Mesenchymal stem cell (in vitro differentiated cells and primary cell): ENCODE results near the gene TRPV3.

Source experiments
- DNase-seq: peaks from one replicate; pipeline ENCODE4 v3.0.0-alpha.2; 2013
- H2AFZ ChIP-seq: one replicate; pipeline ENCODE4 v1.6.1; 2013; ENCODE audit warnings: low read depth, mild to moderate bottlenecking, control low read depth, inconsistent platforms, low read length, moderate library complexity
- H2AK5ac ChIP-seq: 2 replicates; pipeline ENCODE4 v1.6.1; 2013; ENCODE audit warnings: low read length, moderate library complexity, mild to moderate bottlenecking, inconsistent platforms; ENCODE audit not compliant: severe bottlenecking
- H2BK120ac ChIP-seq: one replicate; pipeline ENCODE4 v1.6.1; 2013; ENCODE audit warnings: low read depth, mild to moderate bottlenecking, inconsistent platforms, low read length, moderate library complexity
- H2BK12ac ChIP-seq, 2 experiments: one replicate each; pipeline ENCODE4 v1.6.1; 2013; ENCODE audit warnings: inconsistent platforms in 2 of 2, low read length in 2 of 2, mild to moderate bottlenecking in 2 of 2, moderate library complexity in 2 of 2, control low read depth in 1 of 2
- H2BK15ac ChIP-seq: one replicate; pipeline ENCODE4 v1.6.1; 2013; ENCODE audit warnings: mild to moderate bottlenecking, low read depth, inconsistent platforms; ENCODE audit not compliant: poor library complexity, severe bottlenecking
- H2BK5ac ChIP-seq: 2 replicates; pipeline ENCODE4 v1.6.1; 2013; ENCODE audit warnings: low read depth, mild to moderate bottlenecking, low read length, control low read depth, inconsistent platforms; ENCODE audit not compliant: poor library complexity, severe bottlenecking
- H3K14ac ChIP-seq, 2 experiments: one replicate each; pipeline ENCODE4 v1.6.1; 2013; ENCODE audit warnings: inconsistent platforms in 2 of 2, low read length in 2 of 2, control low read depth in 1 of 2, mild to moderate bottlenecking in 1 of 2, moderate library complexity in 1 of 2
- H3K18ac ChIP-seq, 2 experiments: one replicate each; pipeline ENCODE4 v1.6.1; 2013; ENCODE audit warnings: inconsistent platforms in 2 of 2, low read length in 2 of 2, control low read depth in 1 of 2, low read depth in 1 of 2, mild to moderate bottlenecking in 1 of 2
- H3K23ac ChIP-seq, 2 experiments: one replicate each; pipeline ENCODE4 v1.6.1; 2013; ENCODE audit warnings: inconsistent platforms in 2 of 2, low read length in 2 of 2, mild to moderate bottlenecking in 2 of 2, moderate library complexity in 2 of 2, control low read depth in 1 of 2
- H3K27ac ChIP-seq: 2 replicates; pipeline ENCODE4 v1.5.1; 2013; ENCODE audit warnings: mild to moderate bottlenecking, moderate library complexity, low read length, control low read depth, inconsistent platforms; ENCODE audit not compliant: poor library complexity, severe bottlenecking
- H3K27me3 ChIP-seq, 2 experiments: 2 replicates each; pipeline versions ENCODE4 v1.6.1 to v1.7.0; 2013; ENCODE audit warnings: low read length in 2 of 2, mild to moderate bottlenecking in 2 of 2, moderate library complexity in 2 of 2, control low read depth in 1 of 2, inconsistent platforms in 1 of 2; ENCODE audit not compliant: control insufficient read depth in 1 of 2, insufficient read depth in 1 of 2
- H3K36me3 ChIP-seq, 2 experiments: 2 replicates each; pipeline versions ENCODE4 v1.6.1 to v1.7.0; 2013; ENCODE audit warnings: low read length in 2 of 2, control low read depth in 1 of 2, inconsistent platforms in 1 of 2, low read depth in 1 of 2, mild to moderate bottlenecking in 1 of 2; ENCODE audit not compliant: insufficient read depth in 2 of 2, control insufficient read depth in 1 of 2
- H3K4ac ChIP-seq, 2 experiments: one replicate each; pipeline ENCODE4 v1.6.1; 2013; ENCODE audit warnings: inconsistent platforms in 2 of 2, low read length in 2 of 2, mild to moderate bottlenecking in 2 of 2, moderate library complexity in 2 of 2, control low read depth in 1 of 2, low read depth in 1 of 2
- H3K4me1 ChIP-seq: 2 replicates; pipeline ENCODE4 v1.6.1; 2013; ENCODE audit warnings: low read depth, low read length, control low read depth; ENCODE audit not compliant: control insufficient read depth, insufficient read depth
- H3K4me2 ChIP-seq: 2 replicates; pipeline ENCODE4 v1.6.1; 2013; ENCODE audit warnings: low read length, mild to moderate bottlenecking, inconsistent platforms; ENCODE audit not compliant: poor library complexity, severe bottlenecking
- H3K4me3 ChIP-seq, 2 experiments: 2 replicates each; pipeline versions ENCODE4 v1.5.1 to v1.7.0; 2013; ENCODE audit warnings: low read length in 2 of 2, mild to moderate bottlenecking in 2 of 2, control low read depth in 1 of 2, low read depth in 1 of 2; ENCODE audit not compliant: insufficient read depth in 1 of 2
- H3K79me1 ChIP-seq: replicated peaks from 2 replicates; pipeline ENCODE4 v1.6.1; 2013; ENCODE audit warnings: mild to moderate bottlenecking, control low read depth, low read length, inconsistent platforms; ENCODE audit not compliant: poor library complexity, severe bottlenecking
- H3K9ac ChIP-seq: 2 replicates; pipeline ENCODE4 v1.7.0; 2013; ENCODE audit warnings: mild to moderate bottlenecking, low read length, moderate library complexity
- H3K9me3 ChIP-seq: 2 replicates; pipeline ENCODE4 v1.7.0; 2013; ENCODE audit warnings: mild to moderate bottlenecking, low read length; ENCODE audit not compliant: control insufficient read depth
- H4K8ac ChIP-seq: one replicate; pipeline ENCODE4 v1.6.1; 2013; ENCODE audit warnings: inconsistent platforms, mild to moderate bottlenecking, low read length, moderate library complexity
- H4K91ac ChIP-seq: one replicate; pipeline ENCODE4 v1.6.1; 2013; ENCODE audit warnings: mild to moderate bottlenecking, low read length, inconsistent platforms
- WGBS: methylation state at CpG from one replicate; pipeline ENCODE4 v1.1.7; 2013; ENCODE audit warnings: mixed read lengths; 5-methylcytosine and 5-hydroxymethylcytosine counted together

TRPV3 gene

DNA sequence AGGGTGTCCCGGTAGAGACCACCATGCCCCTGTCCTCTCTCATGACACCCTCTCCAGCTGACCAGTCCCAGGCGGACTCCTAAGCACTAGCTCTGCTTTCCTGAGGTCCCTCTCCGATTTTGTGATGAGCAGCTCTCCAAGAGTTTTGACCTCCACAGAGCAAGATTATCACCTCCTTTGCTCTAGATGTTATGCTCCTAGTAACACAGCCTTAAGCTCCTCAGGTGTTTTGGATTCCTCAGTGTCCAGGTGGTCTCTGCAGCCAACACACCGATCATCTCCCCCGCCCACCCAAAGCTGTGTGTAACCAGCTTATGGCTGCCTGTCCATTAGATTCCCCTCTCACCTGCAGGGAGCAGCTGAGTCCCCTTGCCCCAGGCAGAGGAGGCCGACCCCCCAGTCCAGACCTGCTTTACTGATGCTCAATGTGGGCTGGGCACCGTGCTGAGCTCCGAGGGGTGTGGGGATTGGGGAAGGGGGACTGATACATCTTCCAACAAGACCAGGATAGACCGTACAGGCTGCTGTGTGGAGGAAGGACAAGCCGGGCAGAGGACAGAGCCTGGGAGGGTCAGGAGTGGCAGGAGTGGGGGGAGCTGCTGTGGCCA lies 2.3 kb downstream of the TRPV3 start:
- 89% methylated on average over 10 of the region's 10 CpGs for WGBS
- no peaks in the 10 kb centered on the region for H3K79me1 ChIP-seq

DNA sequence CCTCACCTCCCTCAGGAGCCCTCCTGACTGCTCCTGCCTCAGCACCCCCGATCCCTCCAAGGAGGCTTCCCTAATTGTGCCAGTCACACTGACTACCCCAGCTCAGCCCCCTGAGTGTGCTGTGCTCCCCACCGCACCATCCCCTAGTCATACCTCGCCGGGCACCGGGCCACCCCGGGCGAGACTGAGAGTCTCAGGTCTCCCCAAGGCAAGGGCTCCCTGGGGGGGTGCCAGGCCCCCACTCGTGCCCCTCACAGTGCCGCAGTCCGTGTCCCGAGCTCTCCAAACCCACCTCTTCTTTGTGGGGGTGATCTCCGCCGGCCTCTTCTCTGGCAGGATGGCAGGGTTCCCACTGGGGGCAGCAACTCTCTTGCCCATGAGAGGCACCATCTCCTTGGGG lies 3.2 kb downstream of the TRPV3 start:
- H4K91ac ChIP-seq: no peak overlapping the region
- no peak overlapping the region for H3K4me3 ChIP-seq
- H4K8ac ChIP-seq: no peak overlapping the region
- no peak for DNase-seq
- peaks cover 10% of the 10 kb centered on the region for H3K4me1 ChIP-seq
- no peaks in the 10 kb centered on the region for H3K9me3 ChIP-seq
- no peak overlapping the region for H2BK12ac ChIP-seq
- H3K23ac ChIP-seq: no peak overlapping the region
- H3K18ac ChIP-seq: no peak overlapping the region
- H3K4me2 ChIP-seq: no peak overlapping the region
- H2BK5ac ChIP-seq: no peak overlapping the region
- WGBS: 93% methylated on average over 13 of the region's 13 CpGs
- H3K9ac ChIP-seq: no peak overlapping the region
- no peaks in the 10 kb centered on the region for H3K79me1 ChIP-seq
- H3K4ac ChIP-seq: no peak overlapping the region
- no peaks in the 10 kb centered on the region for H3K36me3 ChIP-seq
- H3K27ac ChIP-seq: no peak overlapping the region
- no peak overlapping the region for H3K14ac ChIP-seq
- H2AFZ ChIP-seq: no peak overlapping the region
- H2AK5ac ChIP-seq: no peak overlapping the region
- H2BK15ac ChIP-seq: no peak overlapping the region
- no peaks in the 10 kb centered on the region for H3K27me3 ChIP-seq
- H2BK120ac ChIP-seq: no peak overlapping the region

More for the DNA sequence above, 2.3 kb downstream of the TRPV3 start:
- Histone ChIP-seq H4K8ac (no peak overlapping the region), H3K9ac (no peak overlapping the region), H2BK120ac (no peak overlapping the region), H3K4ac (no peak overlapping the region), H2BK12ac (no peak overlapping the region), H3K4me2 (no peak overlapping the region), H3K27ac (no peak overlapping the region), H2BK5ac (no peak overlapping the region), H3K23ac (no peak overlapping the region), H3K27me3 (no peaks in the 10 kb centered on the region), H3K18ac (no peak overlapping the region), H2AK5ac (no peak overlapping the region), H3K36me3 (no peaks in the 10 kb centered on the region), H4K91ac (no peak overlapping the region), H2AFZ (no peak overlapping the region), H3K4me3 (no peak overlapping the region), H2BK15ac (no peak overlapping the region), H3K4me1 (peaks cover 10% of the 10 kb centered on the region), H3K14ac (no peak overlapping the region), H3K9me3 (no peaks in the 10 kb centered on the region)
- no peak for DNase-seq

DNA sequence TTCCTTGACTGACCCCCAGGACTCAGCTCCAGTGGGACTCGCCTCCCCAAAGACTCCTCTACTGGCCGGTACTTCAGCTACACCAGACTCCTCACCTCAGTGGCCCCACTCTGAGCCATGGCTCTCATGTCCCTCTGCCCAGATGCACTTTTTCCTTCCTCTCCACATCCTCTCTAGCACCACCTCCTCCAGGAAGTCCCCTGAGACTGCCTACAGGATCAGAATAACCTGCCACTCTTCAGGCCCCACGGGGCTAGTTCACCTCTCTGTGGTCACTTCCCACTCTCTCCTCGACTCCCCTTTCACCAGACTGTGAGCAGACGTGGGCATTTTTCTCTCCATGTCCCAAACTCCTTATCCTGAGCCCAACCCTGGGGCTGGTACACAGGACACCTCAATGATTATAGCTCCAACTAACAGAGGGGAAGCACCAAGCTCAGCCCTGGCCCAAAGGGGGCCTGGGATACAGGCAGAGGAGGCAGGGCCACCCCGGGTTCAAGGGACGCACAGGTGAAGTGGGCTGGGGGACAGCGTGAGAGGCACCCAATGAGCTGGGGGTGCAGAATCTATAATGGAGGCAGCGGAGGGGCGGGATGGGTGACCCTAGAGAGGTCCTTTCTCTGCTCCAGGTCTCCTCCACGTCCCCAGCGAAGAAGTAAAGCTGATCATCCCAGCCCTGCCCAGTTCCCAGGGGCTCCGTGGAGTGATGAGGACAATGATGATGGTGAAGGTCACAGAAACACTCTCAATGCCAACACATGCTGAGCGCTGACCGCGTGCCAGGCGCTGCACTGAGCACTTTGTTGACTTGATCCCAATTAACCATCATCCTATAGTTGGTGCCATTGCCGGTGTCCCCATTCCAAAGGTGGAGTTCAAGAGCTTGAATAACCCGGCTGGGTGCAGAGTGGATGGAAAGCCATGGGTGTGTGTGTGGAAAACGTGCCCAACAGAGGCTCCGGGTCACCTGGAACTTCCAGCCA lies 3.9 kb downstream of the TRPV3 start:
- no peak overlapping the region for H3K9ac ChIP-seq
- H3K4me2 ChIP-seq: no peak overlapping the region
- no peaks in the 10 kb centered on the region for H3K36me3 ChIP-seq
- no peak for DNase-seq
- H3K14ac ChIP-seq: no peak overlapping the region
- WGBS: 85% methylated on average over 17 of the region's 21 CpGs
- no peak overlapping the region for H2AFZ ChIP-seq
- H3K27me3 ChIP-seq: no peaks in the 10 kb centered on the region
- no peak overlapping the region for H3K27ac ChIP-seq
- H2BK12ac ChIP-seq: no peak overlapping the region
- H2BK15ac ChIP-seq: no peak overlapping the region
- no peak overlapping the region for H3K18ac ChIP-seq
- H2BK5ac ChIP-seq: no peak overlapping the region
- H2BK120ac ChIP-seq: no peak overlapping the region
- H3K9me3 ChIP-seq: no peaks in the 10 kb centered on the region
- H2AK5ac ChIP-seq: no peak overlapping the region
- H3K4ac ChIP-seq: no peak overlapping the region
- H3K79me1 ChIP-seq: no peaks in the 10 kb centered on the region
- H3K4me1 ChIP-seq: peaks cover 8% of the 10 kb centered on the region
- H4K91ac ChIP-seq: no peak overlapping the region
- no peak overlapping the region for H3K4me3 ChIP-seq
- no peak overlapping the region for H4K8ac ChIP-seq
- no peak overlapping the region for H3K23ac ChIP-seq

- no peak for DNase-seq
- Histone ChIP-seq H3K14ac (no peak overlapping the region), H3K4me2 (no peak overlapping the region), H3K23ac (no peak overlapping the region), H3K9me3 (no peaks in the 10 kb centered on the region), H3K79me1 (no peaks in the 10 kb centered on the region), H2BK120ac (no peak overlapping the region), H3K18ac (no peak overlapping the region), H3K36me3 (no peaks in the 10 kb centered on the region), H2AFZ (no peak overlapping the region), H4K91ac (no peak overlapping the region), H3K4me1 (peaks cover 5% of the 10 kb centered on the region), H3K9ac (no peak overlapping the region), H2AK5ac (no peak overlapping the region), H3K4me3 (no peak overlapping the region), H3K27ac (no peak overlapping the region), H3K4ac (no peak overlapping the region), H2BK12ac (no peak overlapping the region), H4K8ac (no peak overlapping the region), H2BK15ac (no peak overlapping the region), H3K27me3 (no peaks in the 10 kb centered on the region), H2BK5ac (no peak overlapping the region)
- 90% methylated on average over 7 of the region's 7 CpGs for WGBS
Measured at GRCh38 chr17:3552916-3553315, 4.7 kb downstream of the TRPV3 start.
